CD14-positive monocyte (primary cell): ENCODE data around the gene GCK. TPM values are rescaled to one million over a fixed set of nuclear protein-coding genes. Genes with fewer than 3 reads are reported as not detected.

Experiments used
- DNase-seq, 3 donors: peaks; one replicate each; pipeline ENCODE4 v3.0.0-alpha.2; 2011 to 2022
- H2AFZ ChIP-seq: 2 replicates; pipeline ENCODE4 v1.6.0; 2012; ENCODE audit warnings: mild to moderate bottlenecking, low read depth, low read length, inconsistent platforms; ENCODE audit not compliant: insufficient read depth, poor library complexity, severe bottlenecking
- H3K27ac ChIP-seq, 2 donors: 1 replicate in 1 of 2; 2 replicates in 1 of 2; pipeline ENCODE4 v1.5.1; 2012 to 2013; ENCODE audit warnings: low read length in 2 of 2, control low read depth in 1 of 2, inconsistent platforms in 1 of 2, low read depth in 1 of 2, mild to moderate bottlenecking in 1 of 2
- H3K27me3 ChIP-seq, 2 donors: one replicate each; pipeline versions ENCODE4 v1.6.0 to v1.6.1; 2011 to 2013; ENCODE audit warnings: low read length in 2 of 2; ENCODE audit not compliant: control insufficient read depth in 2 of 2, insufficient read depth in 2 of 2
- H3K36me3 ChIP-seq, 2 donors: replicated peaks in 1 of 2; 1 replicate in 1 of 2; 2 replicates in 1 of 2; pipeline versions ENCODE4 v1.5.1 to v1.6.1; 2012 to 2013; ENCODE audit warnings: low read length in 2 of 2, control low read depth in 1 of 2, inconsistent platforms in 1 of 2, mild to moderate bottlenecking in 1 of 2; ENCODE audit not compliant: insufficient read depth in 2 of 2, control insufficient read depth in 1 of 2
- H3K4me1 ChIP-seq, 2 donors: 1 replicate in 1 of 2; 2 replicates in 1 of 2; pipeline versions ENCODE4 v1.5.1 to v1.6.1; 2012 to 2013; ENCODE audit warnings: low read length in 2 of 2, control low read depth in 1 of 2, inconsistent platforms in 1 of 2, mild to moderate bottlenecking in 1 of 2, moderate library complexity in 1 of 2; ENCODE audit not compliant: insufficient read depth in 2 of 2, control insufficient read depth in 1 of 2
- H3K4me2 ChIP-seq: replicated peaks from 2 replicates; pipeline ENCODE3; 2012; ENCODE audit warnings: low read length, moderate library complexity, mild to moderate bottlenecking; ENCODE audit not compliant: poor library complexity, severe bottlenecking; ENCODE audit errors: extremely low read depth
- H3K4me3 ChIP-seq, 3 experiments: fragments of 200-600 bp in 1 of 3; sonication (generic) in 1 of 3; replicated peaks in 1 of 3; 1 replicate in 2 of 3; 2 replicates in 1 of 3; pipeline ENCODE4 v1.5.1; 2011 to 2013; ENCODE audit warnings: low read length in 3 of 3, mild to moderate bottlenecking in 3 of 3, control low read depth in 2 of 3, low read depth in 2 of 3, inconsistent platforms in 1 of 3, moderate library complexity in 1 of 3
- H3K79me2 ChIP-seq: 2 replicates; pipeline ENCODE4 v1.6.0; 2012; ENCODE audit warnings: mild to moderate bottlenecking, control low read depth, inconsistent platforms, low read length, moderate library complexity; ENCODE audit not compliant: insufficient read depth
- H3K9ac ChIP-seq: 2 replicates; pipeline ENCODE4 v1.6.0; 2017; ENCODE audit warnings: low read length, mild to moderate bottlenecking; ENCODE audit not compliant: insufficient read depth, poor library complexity, severe bottlenecking
- H3K9me3 ChIP-seq, 2 donors: replicated peaks in 1 of 2; 1 replicate in 1 of 2; 2 replicates in 1 of 2; pipeline versions ENCODE4 v1.5.1 to v1.6.1; 2012 to 2013; ENCODE audit warnings: low read length in 2 of 2, control low read depth in 1 of 2; ENCODE audit not compliant: control insufficient read depth in 1 of 2, insufficient read depth in 1 of 2
- H4K20me1 ChIP-seq: 2 replicates; pipeline ENCODE4 v1.6.0; 2012; ENCODE audit warnings: mild to moderate bottlenecking, low read length, control low read depth, moderate library complexity; ENCODE audit not compliant: insufficient read depth
- H3K27ac Mint-ChIP-seq, 7 donors: one replicate each; pipeline ENCODE4 v1.8.0; 2020; ENCODE audit warnings: mild to moderate bottlenecking in 7 of 7, mixed read lengths in 7 of 7, moderate library complexity in 6 of 7, inconsistent platforms in 2 of 7
- H3K27me3 Mint-ChIP-seq, 3 donors: one replicate each; pipeline ENCODE4 v1.8.0; 2021 to 2022; ENCODE audit warnings: low read depth in 3 of 3, mild to moderate bottlenecking in 3 of 3, mixed read lengths in 3 of 3, moderate library complexity in 3 of 3, inconsistent platforms in 1 of 3
- H3K36me3 Mint-ChIP-seq, 2 donors: one replicate each; pipeline ENCODE4 v1.8.0; 2020; ENCODE audit warnings: mixed read lengths in 2 of 2, inconsistent platforms in 1 of 2, mild to moderate bottlenecking in 1 of 2
- H3K4me1 Mint-ChIP-seq: one replicate; pipeline ENCODE4 v1.8.0; 2020; ENCODE audit warnings: mild to moderate bottlenecking, mixed read lengths
- H3K4me3 Mint-ChIP-seq, 2 donors: one replicate each; pipeline ENCODE4 v1.8.0; 2020; ENCODE audit warnings: mild to moderate bottlenecking in 2 of 2, mixed read lengths in 2 of 2, moderate library complexity in 1 of 2
- H3K9me3 Mint-ChIP-seq, 7 donors: one replicate each; pipeline ENCODE4 v1.8.0; 2020 to 2022; ENCODE audit warnings: mixed read lengths in 7 of 7, mild to moderate bottlenecking in 6 of 7, moderate library complexity in 6 of 7, inconsistent platforms in 2 of 7
- WGBS: methylation state at CpG from one replicate; pipeline ENCODE4 v1.1.5; 2013; ENCODE audit warnings: missing lambda C conversion rate; ENCODE audit not compliant: insufficient coverage; 5-methylcytosine and 5-hydroxymethylcytosine counted together
- intact Hi-C, 2 donors: fragments of 100-400 bp; cut with micrococcal nuclease; formaldehyde crosslinking; loops; one replicate each; pipeline versions ENCODE4 v1.15.0 to v1.15.1; 2023
- polyA plus RNA-seq, 3 donors: library from polyadenylated mRNA; depleted of rRNA in 1 of 3; unstranded in 2 of 3; stranded (reverse) in 1 of 3; fragments of 300-500 nt in 2 of 3; fragments of >200 nt in 1 of 3; fragmentation: Illumina TruSeq in 2 of 3; gene quantifications; 1 replicate in 2 of 3; 2 replicates in 1 of 3; pipeline ENCODE4 v1.2.3, GENCODE V29; 2012 to 2021
- TF ChIP-seq, protein P1 (sequence below): fragments of 200-600 bp; IDR thresholded peaks from one replicate; pipeline ENCODE4 v1.8.0; 2022; ENCODE audit warnings: antibody characterized with exemption, mild to moderate bottlenecking

Gene GCK
- polyA plus RNA-seq, 3 donors = not detected

DNA sequence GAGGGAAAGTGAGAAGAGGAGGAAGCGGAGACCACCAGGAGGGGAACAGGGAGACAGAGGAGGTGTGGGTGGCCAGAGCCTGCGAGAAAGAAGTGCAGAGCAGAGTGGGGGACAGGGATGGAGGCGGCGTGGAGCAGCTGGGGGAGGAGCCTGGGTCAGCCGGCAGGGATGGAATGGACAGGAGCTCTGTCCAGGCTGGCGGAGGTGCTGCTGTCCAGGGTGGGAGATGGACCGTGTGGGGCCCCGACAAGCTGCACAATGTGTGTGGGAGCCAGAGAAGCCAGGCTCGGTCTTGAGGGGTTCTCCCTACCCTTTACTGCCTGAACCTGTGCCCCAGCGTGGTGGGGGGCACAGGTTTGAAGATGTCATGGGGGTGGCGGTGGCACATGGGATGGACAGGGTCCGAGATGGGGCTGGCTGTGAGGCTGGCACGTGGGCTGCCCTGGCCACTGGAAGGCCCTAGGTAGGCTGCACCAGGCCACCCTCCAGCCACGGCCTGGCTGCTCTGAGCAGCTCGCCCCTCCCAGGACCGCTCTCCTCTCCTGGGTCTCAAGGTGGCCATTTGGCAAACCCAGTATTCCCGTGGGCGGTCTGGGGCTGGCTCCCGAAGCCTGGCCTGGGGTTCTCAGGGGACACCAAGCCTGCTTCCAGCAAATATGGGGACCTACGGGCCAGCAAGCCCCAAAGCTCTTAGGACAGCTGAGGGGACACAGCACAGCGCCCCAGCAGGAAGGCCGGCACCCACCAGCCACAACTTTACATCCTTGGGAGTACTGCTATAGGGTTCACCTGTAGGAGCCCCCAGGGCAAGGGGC lies 43.9 kb upstream of the GCK start:
- WGBS = 94% methylated on average over 20 of the region's 22 CpGs
- H3K27me3 ChIP-seq = no peaks in the 10 kb centered on the region
- H2AFZ ChIP-seq = no peak overlapping the region
- intact Hi-C loops = no loop called here
- H3K79me2 ChIP-seq = no peaks in the 10 kb centered on the region
- TF ChIP-seq, protein P1, sequence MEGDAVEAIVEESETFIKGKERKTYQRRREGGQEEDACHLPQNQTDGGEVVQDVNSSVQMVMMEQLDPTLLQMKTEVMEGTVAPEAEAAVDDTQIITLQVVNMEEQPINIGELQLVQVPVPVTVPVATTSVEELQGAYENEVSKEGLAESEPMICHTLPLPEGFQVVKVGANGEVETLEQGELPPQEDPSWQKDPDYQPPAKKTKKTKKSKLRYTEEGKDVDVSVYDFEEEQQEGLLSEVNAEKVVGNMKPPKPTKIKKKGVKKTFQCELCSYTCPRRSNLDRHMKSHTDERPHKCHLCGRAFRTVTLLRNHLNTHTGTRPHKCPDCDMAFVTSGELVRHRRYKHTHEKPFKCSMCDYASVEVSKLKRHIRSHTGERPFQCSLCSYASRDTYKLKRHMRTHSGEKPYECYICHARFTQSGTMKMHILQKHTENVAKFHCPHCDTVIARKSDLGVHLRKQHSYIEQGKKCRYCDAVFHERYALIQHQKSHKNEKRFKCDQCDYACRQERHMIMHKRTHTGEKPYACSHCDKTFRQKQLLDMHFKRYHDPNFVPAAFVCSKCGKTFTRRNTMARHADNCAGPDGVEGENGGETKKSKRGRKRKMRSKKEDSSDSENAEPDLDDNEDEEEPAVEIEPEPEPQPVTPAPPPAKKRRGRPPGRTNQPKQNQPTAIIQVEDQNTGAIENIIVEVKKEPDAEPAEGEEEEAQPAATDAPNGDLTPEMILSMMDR = no peak
- H3K9ac ChIP-seq = no peak overlapping the region
- H3K9me3 ChIP-seq = no peaks in the 10 kb centered on the region
- DNase-seq = no peak
- no peaks in the 10 kb centered on the region for H4K20me1 ChIP-seq
- H3K27ac Mint-ChIP-seq = no peak overlapping the region
- no peaks in the 10 kb centered on the region for H3K4me1 ChIP-seq
- H3K4me1 Mint-ChIP-seq = peaks cover 2% of the 10 kb centered on the region
- no peaks in the 10 kb centered on the region for H3K9me3 Mint-ChIP-seq
- H3K4me3 ChIP-seq = no peak overlapping the region
- H3K27ac ChIP-seq = no peak overlapping the region
- no peak overlapping the region for H3K4me2 ChIP-seq
- no peak overlapping the region for H3K4me3 Mint-ChIP-seq
- H3K36me3 Mint-ChIP-seq = no peaks in the 10 kb centered on the region
- H3K36me3 ChIP-seq = no peaks in the 10 kb centered on the region
- H3K27me3 Mint-ChIP-seq = peaks cover under 1 to 2% (median 1%) of the 10 kb centered on the region in 3 donors

DNA sequence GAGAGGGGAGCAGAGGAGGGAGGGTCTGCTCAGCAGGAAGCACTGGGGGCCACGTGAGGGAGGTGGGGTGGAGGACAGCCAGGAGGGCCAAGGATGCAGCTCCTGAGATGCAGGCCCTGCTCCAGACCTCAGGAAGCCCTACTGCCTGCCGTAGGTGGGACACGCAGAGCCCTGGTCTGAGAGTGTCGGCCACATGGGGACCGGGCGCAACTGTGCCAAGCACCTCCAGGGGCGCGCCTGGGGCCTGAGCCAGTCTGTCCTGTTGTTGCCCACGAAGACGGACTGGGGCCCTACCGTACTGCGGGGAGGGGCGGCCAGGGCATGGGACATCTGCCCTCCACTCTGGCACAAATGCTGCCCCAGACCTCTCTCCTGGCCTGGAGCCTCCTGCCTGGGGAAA lies 43.2 kb upstream of the GCK start:
- H3K4me1 Mint-ChIP-seq = peaks cover 2% of the 10 kb centered on the region

More for the DNA sequence above, 43.2 kb upstream of the GCK start:
- no peaks in the 10 kb centered on the region for H3K9me3 Mint-ChIP-seq
- H3K36me3 Mint-ChIP-seq = no peaks in the 10 kb centered on the region
- Histone ChIP-seq H2AFZ (no peak overlapping the region), H3K27ac (no peak overlapping the region), H3K79me2 (no peaks in the 10 kb centered on the region), H3K9ac (no peak overlapping the region), H3K4me1 (no peaks in the 10 kb centered on the region), H4K20me1 (no peaks in the 10 kb centered on the region), H3K4me2 (no peak overlapping the region), H3K9me3 (no peaks in the 10 kb centered on the region), H3K27me3 (no peaks in the 10 kb centered on the region), H3K4me3 (no peak overlapping the region), H3K36me3 (no peaks in the 10 kb centered on the region)
- intact Hi-C loops = no loop called here
- peaks cover 0 to 4% (median 4%) of the 10 kb centered on the region in 3 donors for H3K27me3 Mint-ChIP-seq
- no peak overlapping the region for H3K4me3 Mint-ChIP-seq
- no peak overlapping the region for H3K27ac Mint-ChIP-seq
- 98% methylated on average over 12 of the region's 13 CpGs for WGBS
- DNase-seq = no peak
- TF ChIP-seq, protein P1 = no peak
